Measurements from ENCODE around the gene LURAP1L.

- TF ChIP-seq CTCF (conservative IDR thresholded peaks at IDR 0.05; ENCODE audit: low read depth, low read length) (no peak), CEBPB (IDR thresholded peaks at IDR 0.05; ENCODE audit: low read depth, low read length) (no peak), MAFK (IDR thresholded peaks at IDR 0.05; ENCODE audit: low read depth, low read length) (no peak), POLR2A (IDR thresholded peaks at IDR 0.05; ENCODE audit: low read depth, low read length) (no peak), SMC3 (IDR thresholded peaks at IDR 0.05; ENCODE audit: low read depth, low read length) (no peak), RAD21 (IDR thresholded peaks at IDR 0.05; ENCODE audit: low read length) (no peak), MXI1 (IDR thresholded peaks at IDR 0.05; ENCODE audit: borderline replicate concordance, low read depth, low read length) (no peak), RFX5 (IDR thresholded peaks at IDR 0.05; ENCODE audit: low read depth, low read length) (no peak), FOS (IDR thresholded peaks at IDR 0.05; ENCODE audit: low read depth, low read length) (no peak), CHD1 (IDR thresholded peaks at IDR 0.05; ENCODE audit: low read depth, low read length) (no peak), USF2 (IDR thresholded peaks at IDR 0.05; ENCODE audit: low read depth, low read length) (no peak), NFE2L2 (IDR thresholded peaks at IDR 0.05; ENCODE audit: low read depth, low read length) (no peak)
These were observed 34.9 kb downstream of the LURAP1L start for GRCh38 chr9:12809720-12810119.

Data from IMR-90 (cell line).